Right lobe of liver (tissue), 6 donors: ENCODE results near the gene ZSWIM1. TPM values are rescaled to one million over a fixed set of nuclear protein-coding genes. Genes with fewer than 3 reads are reported as not detected.
A peak's percentile ranks its signal among the peaks of the same experiment; 100 is the strongest.
"Not testable (repeated sequence)": the region's sequence is repeated elsewhere in the genome, so short reads cannot be mapped to it uniquely, and the experiment has no call there.

Source experiments
- ATAC-seq, 4 donors: fragments of 200-7000 bp; cut with Tn5 transposase; one replicate each; pipeline ENCODE4 v1.9.1; 2020; ENCODE audit warnings: mild to moderate bottlenecking in 4 of 4, moderate library complexity in 4 of 4
- DNase-seq, 3 donors: peaks; one replicate each; pipeline ENCODE4 v3.0.0-alpha.2; 2020
- H3K27ac ChIP-seq, 3 donors: fragments of 200-600 bp; one replicate each; pipeline ENCODE4 v1.8.0; 2022
- H3K27me3 ChIP-seq, 2 donors: fragments of 200-600 bp; one replicate each; pipeline ENCODE4 v1.8.0; 2022
- H3K36me3 ChIP-seq, 4 donors: fragments of 200-600 bp; sonication (generic) in 1 of 4; one replicate each; pipeline versions ENCODE4 v1.5.1 to v1.8.0; 2017 to 2022; ENCODE audit warnings: control low read depth in 1 of 4
- H3K4me1 ChIP-seq, 4 donors: fragments of 200-600 bp; sonication (generic) in 1 of 4; one replicate each; pipeline versions ENCODE4 v1.5.1 to v1.8.0; 2017 to 2022; ENCODE audit warnings: control low read depth in 1 of 4
- H3K4me3 ChIP-seq, 3 donors: fragments of 200-600 bp; one replicate each; pipeline ENCODE4 v1.8.0; 2022
- H3K9me3 ChIP-seq, 4 donors: fragments of 200-600 bp; sonication (generic) in 1 of 4; one replicate each; pipeline versions ENCODE4 v1.5.1 to v1.8.0; 2017 to 2022; ENCODE audit warnings: control low read depth in 1 of 4
- CTCF ChIP-seq, 4 donors: fragments of 200-600 bp in 3 of 4; fragments of 450-650 bp in 1 of 4; IDR thresholded peaks; one replicate each; pipeline versions ENCODE4 v1.5.1 to v1.8.0; 2016 to 2022; ENCODE audit warnings: antibody characterized with exemption in 4 of 4, mild to moderate bottlenecking in 2 of 4
- POLR2A ChIP-seq: fragments of 450-650 bp; IDR thresholded peaks from one replicate; pipeline ENCODE4 v1.6.1; 2017; ENCODE audit warnings: antibody characterized with exemption, mild to moderate bottlenecking
- WGBS: methylation state at CpG from one replicate; pipeline ENCODE4 v1.1.6; 2018; ENCODE audit warnings: low coverage, low lambda C conversion rate; ENCODE audit not compliant: insufficient coverage; ENCODE audit errors: missing lambda C conversion rate; 5-methylcytosine and 5-hydroxymethylcytosine counted together
- intact Hi-C, 2 donors: fragments of 100-400 bp; cut with DNase I; formaldehyde crosslinking; loops; one replicate each; pipeline versions ENCODE4 v1.11.2 to v1.14.1; 2022
- total RNA-seq, 6 experiments: library from RNA; depleted of rRNA in 2 of 6; stranded (reverse); fragments of >200 nt in 2 of 6; fragmentation: NEBNext Ultra II Directional in 3 of 6; extraction: Animal tissue kit (Norgen Biotek cat#: 25700) in 3 of 6; gene quantifications; one replicate each; pipeline versions ENCODE4 v1.1.0 to v1.2.4, GENCODE V29; 2016 to 2023
- donor health status: DM: no; HTN: yes; CAD: no.
- donor health status: DM: no; HTN: no; CAD: no.
- donor health status: DM: no; HTN: no; CAD: no.
- donor health status: DM: no; HTN: yes; CAD: no.
- donor health status: DM: no; HTN: yes; CAD: no.

Gene ZSWIM1
- total RNA-seq, 6 experiments from 2014 or later, result 2.4 to 3.3 (median 3.1) TPM

GRCh38 chr20:45899046-45899835, 18.2 kb downstream of the ZSWIM1 start:
- H3K36me3 ChIP-seq, result peaks cover 0 to 31% (median 16%) of the 10 kb centered on the region in 4 donors
- ATAC-seq, result peak in 1 of 4 donors; percentile 7
- TF ChIP-seq CTCF (IDR thresholded peaks at IDR 0.05) (no peak), POLR2A (no peak)

GRCh38 chr20:45901332-45901731, 20.3 kb downstream of the ZSWIM1 start:
- peaks cover 0 to 13% (median 8%) of the 10 kb centered on the region in 4 donors for H3K36me3 ChIP-seq
- DNase-seq, H3K4me1 ChIP-seq, intact Hi-C loops, ATAC-seq, H3K4me3 ChIP-seq, H3K27me3 ChIP-seq, H3K9me3 ChIP-seq, H3K27ac ChIP-seq: not testable (repeated sequence)
- WGBS, result 39% methylated on average over 3 of the region's 6 CpGs

More at GRCh38 chr20:45899046-45899835, 18.2 kb downstream of the ZSWIM1 start:
- 78% methylated on average over 3 of the region's 13 CpGs for WGBS
- Histone ChIP-seq H3K4me3 (no peak overlapping the region), H3K4me1 (no peaks in the 10 kb centered on the region), H3K27ac (no peak overlapping the region), H3K9me3 (no peaks in the 10 kb centered on the region), H3K27me3 (no peaks in the 10 kb centered on the region)
- intact Hi-C loops, result loop anchor here in 1 of 2 donors (10.0 kb wide), 1 partner anchor 46 kb away; no protein-coding TSS in a partner anchor
- no peak for DNase-seq

GRCh38 chr20:45902199-45902701, 21.2 kb downstream of the ZSWIM1 start:
- no peak for DNase-seq
- peak in 1 of 4 donors; percentile 17 for ATAC-seq
- Histone ChIP-seq H3K27me3 (no peaks in the 10 kb centered on the region), H3K27ac (no peak overlapping the region), H3K4me1 (no peaks in the 10 kb centered on the region), H3K36me3 (peaks cover 0 to 4% (median 1%) of the 10 kb centered on the region in 4 donors), H3K9me3 (no peaks in the 10 kb centered on the region), H3K4me3 (no peak overlapping the region)
- TF ChIP-seq POLR2A (no peak), CTCF (IDR thresholded peaks at IDR 0.05) (no peak)
- intact Hi-C loops, result no loop called here
- 80% methylated on average over 2 of the region's 14 CpGs for WGBS

GRCh38 chr20:45904583-45905504, 23.8 kb downstream of the ZSWIM1 start:
- WGBS, result 74% methylated on average over 6 of the region's 16 CpGs
- no peaks in the 10 kb centered on the region for H3K4me1 ChIP-seq

More at GRCh38 chr20:45904583-45905504, 23.8 kb downstream of the ZSWIM1 start:
- no peak overlapping the region for H3K27ac ChIP-seq
- intact Hi-C loops, result no loop called here
- no peak overlapping the region for H3K4me3 ChIP-seq
- H3K27me3 ChIP-seq, result no peaks in the 10 kb centered on the region
- no peak for DNase-seq
- peak in 1 of 4 donors; percentile 28 for ATAC-seq
- H3K9me3 ChIP-seq, result no peaks in the 10 kb centered on the region
- H3K36me3 ChIP-seq, result no peaks in the 10 kb centered on the region
- no peak for TF ChIP-seq POLR2A
- no peak for TF ChIP-seq CTCF (IDR thresholded peaks at IDR 0.05)
